BE2C (cell line): ENCODE measurements around the gene COL4A2.

Experiments
- DNase-seq: peaks from one replicate; pipeline ENCODE4 v3.0.0-alpha.2; 2020
- H3K27me3 ChIP-seq: fragments of 250-450 bp; sonication (Bioruptor Pico); 2 replicates; pipeline ENCODE4 v1.5.1; 2020; ENCODE audit warnings: mild to moderate bottlenecking
- H3K36me3 ChIP-seq: fragments of 250-450 bp; sonication (Bioruptor Pico); 2 replicates; pipeline ENCODE4 v1.5.1; 2020; ENCODE audit warnings: mild to moderate bottlenecking
- H3K4me1 ChIP-seq: fragments of 250-450 bp; sonication (Bioruptor Pico); 2 replicates; pipeline ENCODE4 v1.5.1; 2020
- H3K4me3 ChIP-seq: 2 replicates; pipeline ENCODE4 v1.5.1; 2011; ENCODE audit warnings: low read depth, low read length
- H3K9me3 ChIP-seq: fragments of 250-450 bp; sonication (Bioruptor Pico); 2 replicates; pipeline ENCODE4 v1.5.1; 2020
- TF ChIP-seq, protein P1 (sequence below): IDR thresholded peaks from 2 replicates; pipeline ENCODE4 v1.5.1; 2012; ENCODE audit warnings: mild to moderate bottlenecking, low read depth, low read length

COL4A2 gene

DNA sequence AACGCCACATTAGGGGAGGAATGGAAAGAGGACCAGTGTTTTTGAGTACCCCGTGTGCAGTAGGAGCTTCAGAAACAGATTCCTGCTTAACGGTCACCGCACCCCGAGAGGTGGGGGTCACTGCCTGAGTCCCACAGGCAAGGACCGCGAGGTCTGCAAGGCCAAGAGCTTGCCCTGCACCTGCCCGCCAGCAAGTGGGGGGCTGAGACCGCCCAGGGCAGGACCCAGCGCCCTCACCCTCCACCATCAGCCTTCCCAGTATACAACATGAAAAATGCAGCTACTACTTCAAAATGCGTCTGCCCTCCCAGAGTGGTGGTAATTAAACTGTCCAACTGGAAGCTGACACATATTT is 45.0 kb upstream of the COL4A2 start:
- DNase-seq = no peak
- H3K9me3 ChIP-seq = no peaks in the 10 kb centered on the region
- H3K4me1 ChIP-seq = peaks cover 6% of the 10 kb centered on the region
- H3K36me3 ChIP-seq = no peaks in the 10 kb centered on the region
- peaks cover 19% of the 10 kb centered on the region for H3K27me3 ChIP-seq
- H3K4me3 ChIP-seq = no peak overlapping the region
- TF ChIP-seq, protein P1, sequence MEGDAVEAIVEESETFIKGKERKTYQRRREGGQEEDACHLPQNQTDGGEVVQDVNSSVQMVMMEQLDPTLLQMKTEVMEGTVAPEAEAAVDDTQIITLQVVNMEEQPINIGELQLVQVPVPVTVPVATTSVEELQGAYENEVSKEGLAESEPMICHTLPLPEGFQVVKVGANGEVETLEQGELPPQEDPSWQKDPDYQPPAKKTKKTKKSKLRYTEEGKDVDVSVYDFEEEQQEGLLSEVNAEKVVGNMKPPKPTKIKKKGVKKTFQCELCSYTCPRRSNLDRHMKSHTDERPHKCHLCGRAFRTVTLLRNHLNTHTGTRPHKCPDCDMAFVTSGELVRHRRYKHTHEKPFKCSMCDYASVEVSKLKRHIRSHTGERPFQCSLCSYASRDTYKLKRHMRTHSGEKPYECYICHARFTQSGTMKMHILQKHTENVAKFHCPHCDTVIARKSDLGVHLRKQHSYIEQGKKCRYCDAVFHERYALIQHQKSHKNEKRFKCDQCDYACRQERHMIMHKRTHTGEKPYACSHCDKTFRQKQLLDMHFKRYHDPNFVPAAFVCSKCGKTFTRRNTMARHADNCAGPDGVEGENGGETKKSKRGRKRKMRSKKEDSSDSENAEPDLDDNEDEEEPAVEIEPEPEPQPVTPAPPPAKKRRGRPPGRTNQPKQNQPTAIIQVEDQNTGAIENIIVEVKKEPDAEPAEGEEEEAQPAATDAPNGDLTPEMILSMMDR = no peak

GRCh38 chr13:110262508-110263291 is 44.4 kb upstream of the COL4A2 start:
- Histone ChIP-seq H3K9me3 (no peaks in the 10 kb centered on the region), H3K27me3 (peaks cover 20% of the 10 kb centered on the region), H3K4me3 (no peak overlapping the region), H3K36me3 (no peaks in the 10 kb centered on the region), H3K4me1 (peaks cover 6% of the 10 kb centered on the region)
- no peak for DNase-seq
- TF ChIP-seq, protein P1 = no peak

DNA sequence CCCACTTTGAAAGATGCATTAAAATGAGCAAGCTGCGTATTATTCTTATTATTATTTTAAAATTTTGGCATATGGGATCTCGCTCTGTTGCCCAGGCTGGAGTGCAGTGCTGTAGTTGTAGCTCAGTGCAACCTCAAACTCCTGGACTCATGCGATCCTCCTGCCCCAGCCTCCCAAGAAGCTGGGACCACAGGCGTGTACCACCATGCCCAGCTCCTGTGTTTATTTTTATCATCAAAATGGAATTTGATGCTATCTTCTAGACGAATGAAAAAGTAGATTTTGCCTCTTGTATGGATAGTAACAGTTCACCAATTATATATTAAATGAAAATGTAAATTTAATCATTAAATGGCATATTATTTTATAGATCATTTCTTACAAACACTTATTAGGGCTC is 43.7 kb upstream of the COL4A2 start:
- TF ChIP-seq, protein P1 = no peak
- DNase-seq = no peak
- Histone ChIP-seq H3K4me3 (no peak overlapping the region), H3K9me3 (no peaks in the 10 kb centered on the region), H3K36me3 (no peaks in the 10 kb centered on the region), H3K4me1 (peaks cover 6% of the 10 kb centered on the region), H3K27me3 (peaks cover 20% of the 10 kb centered on the region)

DNA sequence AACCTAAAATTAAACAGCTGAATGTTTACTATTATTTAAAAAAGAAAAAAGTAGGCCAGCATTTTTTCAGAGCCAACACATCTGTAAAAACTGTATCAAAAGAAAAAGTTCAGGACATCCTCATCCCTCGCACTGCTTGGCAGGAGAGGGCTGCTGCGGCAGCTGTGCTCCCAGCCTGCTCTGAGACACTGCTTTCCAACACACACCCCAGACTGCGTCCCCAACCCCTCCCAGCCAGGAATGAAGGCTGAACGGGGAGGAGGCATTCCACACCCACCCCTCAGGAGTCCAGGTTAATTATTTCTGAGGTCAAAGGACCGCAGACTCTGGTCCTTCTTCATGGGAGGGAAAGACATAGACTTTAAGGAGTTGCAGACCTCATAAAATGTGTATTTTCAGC is 43.2 kb upstream of the COL4A2 start:
- peaks cover 6% of the 10 kb centered on the region for H3K4me1 ChIP-seq
- DNase-seq = no peak

DNA sequence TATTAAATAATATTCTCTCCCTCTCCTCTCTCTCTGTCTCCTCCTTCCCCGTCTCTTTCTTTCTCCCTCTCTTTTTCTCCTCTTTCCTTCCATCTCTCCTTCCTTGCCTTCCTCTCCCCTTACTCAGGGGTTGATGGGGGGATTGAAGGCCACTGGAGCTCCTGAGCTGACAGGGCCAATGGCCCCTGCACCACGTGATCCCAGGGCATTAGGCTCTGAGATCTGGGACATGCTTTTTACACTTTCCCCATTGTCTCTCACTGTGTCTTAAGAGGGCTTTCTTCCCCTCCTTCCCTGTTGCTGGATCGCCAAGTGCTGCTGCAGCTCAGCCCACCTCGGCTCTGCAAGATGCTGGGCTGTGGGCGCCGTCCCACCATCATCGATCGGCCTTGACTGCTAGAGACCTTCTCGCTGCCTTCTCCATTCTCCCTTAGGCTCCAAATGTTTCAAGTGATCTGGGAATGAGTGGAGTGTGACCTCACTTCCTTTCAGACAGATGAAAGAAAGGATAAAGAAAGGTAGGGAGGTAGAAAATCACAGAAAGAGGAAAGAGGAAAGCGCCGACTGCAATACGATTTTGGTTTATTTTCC is 42.3 kb upstream of the COL4A2 start:
- no peak for DNase-seq
- TF ChIP-seq, protein P1 = no peak
- H3K27me3 ChIP-seq = peaks cover 20% of the 10 kb centered on the region

More for the DNA sequence above, 43.2 kb upstream of the COL4A2 start:
- Histone ChIP-seq H3K36me3 (no peaks in the 10 kb centered on the region), H3K9me3 (no peaks in the 10 kb centered on the region), H3K27me3 (peaks cover 20% of the 10 kb centered on the region), H3K4me3 (no peak overlapping the region)
- TF ChIP-seq, protein P1 = no peak

GRCh38 chr13:110265341-110265681 is 41.8 kb upstream of the COL4A2 start:
- no peaks in the 10 kb centered on the region; the same call in none of the 2 replicates for H3K4me1 ChIP-seq
- peaks cover 21% of the 10 kb centered on the region for H3K27me3 ChIP-seq
- no peak for DNase-seq
- TF ChIP-seq, protein P1 = no peak
- no peaks in the 10 kb centered on the region for H3K36me3 ChIP-seq
- no peak overlapping the region for H3K4me3 ChIP-seq
- H3K9me3 ChIP-seq = no peaks in the 10 kb centered on the region

More for the DNA sequence above, 42.3 kb upstream of the COL4A2 start:
- Histone ChIP-seq H3K36me3 (no peaks in the 10 kb centered on the region), H3K9me3 (no peaks in the 10 kb centered on the region), H3K4me3 (no peak overlapping the region), H3K4me1 (no peaks in the 10 kb centered on the region; the same call in none of the 2 replicates)
